ENCODE results near the gene FAM181A.

FAM181A gene

GRCh38 chr14:93912782-93913181 lies 14.4 kb upstream of the FAM181A start:
- no peak for TF ChIP-seq CTCF (IDR thresholded peaks at IDR 0.05; ENCODE audit: low read depth, low read length, missing control alignments)
- no peak for DNase-seq (ENCODE audit: low read depth)
- no peak overlapping the region for H3K4me3 ChIP-seq (ENCODE audit: low read depth, low read length)
- in situ Hi-C loops (cut with HindIII; ENCODE audit: low sequenced_read_pairs), result no loop called here

GRCh38 chr14:93914278-93914677 lies 12.9 kb upstream of the FAM181A start:
- DNase-seq (ENCODE audit: low read depth), result no peak
- H3K4me3 ChIP-seq (ENCODE audit: low read depth, low read length), result no peak overlapping the region
- in situ Hi-C loops (cut with HindIII; ENCODE audit: low sequenced_read_pairs), result no loop called here
- no peak for TF ChIP-seq CTCF (IDR thresholded peaks at IDR 0.05; ENCODE audit: low read depth, low read length, missing control alignments)

GRCh38 chr14:93915070-93915705 lies 12.0 kb upstream of the FAM181A start:
- H3K4me3 ChIP-seq (ENCODE audit: low read depth, low read length), result no peak overlapping the region
- DNase-seq (ENCODE audit: low read depth), result no peak
- in situ Hi-C loops (cut with HindIII; ENCODE audit: low sequenced_read_pairs), result no loop called here
- no peak for TF ChIP-seq CTCF (IDR thresholded peaks at IDR 0.05; ENCODE audit: low read depth, low read length, missing control alignments)

- DNase-seq (ENCODE audit: low read depth), result no peak
- no peak for TF ChIP-seq CTCF (IDR thresholded peaks at IDR 0.05; ENCODE audit: low read depth, low read length, missing control alignments)
- in situ Hi-C loops (cut with HindIII; ENCODE audit: low sequenced_read_pairs), result no loop called here
- no peak overlapping the region for H3K4me3 ChIP-seq (ENCODE audit: low read depth, low read length)
These were observed 11.3 kb upstream of the FAM181A start for GRCh38 chr14:93915800-93916199.

GRCh38 chr14:93916498-93916897 lies 10.6 kb upstream of the FAM181A start:
- H3K4me3 ChIP-seq (ENCODE audit: low read depth, low read length), result no peak overlapping the region
- no peak for TF ChIP-seq CTCF (IDR thresholded peaks at IDR 0.05; ENCODE audit: low read depth, low read length, missing control alignments)
- in situ Hi-C loops (cut with HindIII; ENCODE audit: low sequenced_read_pairs), result no loop called here
- DNase-seq (ENCODE audit: low read depth), result no peak

GRCh38 chr14:93917141-93917540 lies 10.0 kb upstream of the FAM181A start:
- DNase-seq (ENCODE audit: low read depth), result no peak
- no peak for TF ChIP-seq CTCF (IDR thresholded peaks at IDR 0.05; ENCODE audit: low read depth, low read length, missing control alignments)
- in situ Hi-C loops (cut with HindIII; ENCODE audit: low sequenced_read_pairs), result no loop called here
- H3K4me3 ChIP-seq (ENCODE audit: low read depth, low read length), result no peak overlapping the region
